PC-3 (cell line): ENCODE results near the gene PRICKLE1.

Experiments used
- EZH2 ChIP-seq: fragments of 300-600 bp; sonication (generic); IDR thresholded peaks from one replicate; pipeline ENCODE4 v1.6.1; 2017; ENCODE audit warnings: antibody characterized with exemption, mild to moderate bottlenecking, low read length; ENCODE audit not compliant: unreplicated experiment
- EZH2phosphoT487 ChIP-seq: fragments of 300-600 bp; sonication (generic); IDR thresholded peaks from 2 replicates; pipeline ENCODE4 v1.6.1; 2018; ENCODE audit warnings: mild to moderate bottlenecking, antibody characterized with exemption, low read length, borderline replicate concordance
- TF ChIP-seq, protein P1 (sequence below): fragments of 300-600 bp; sonication (generic); conservative IDR thresholded peaks from 2 replicates; pipeline ENCODE4 v1.5.1; 2017; ENCODE audit warnings: antibody characterized with exemption, low read depth, mild to moderate bottlenecking, low read length

DNA sequence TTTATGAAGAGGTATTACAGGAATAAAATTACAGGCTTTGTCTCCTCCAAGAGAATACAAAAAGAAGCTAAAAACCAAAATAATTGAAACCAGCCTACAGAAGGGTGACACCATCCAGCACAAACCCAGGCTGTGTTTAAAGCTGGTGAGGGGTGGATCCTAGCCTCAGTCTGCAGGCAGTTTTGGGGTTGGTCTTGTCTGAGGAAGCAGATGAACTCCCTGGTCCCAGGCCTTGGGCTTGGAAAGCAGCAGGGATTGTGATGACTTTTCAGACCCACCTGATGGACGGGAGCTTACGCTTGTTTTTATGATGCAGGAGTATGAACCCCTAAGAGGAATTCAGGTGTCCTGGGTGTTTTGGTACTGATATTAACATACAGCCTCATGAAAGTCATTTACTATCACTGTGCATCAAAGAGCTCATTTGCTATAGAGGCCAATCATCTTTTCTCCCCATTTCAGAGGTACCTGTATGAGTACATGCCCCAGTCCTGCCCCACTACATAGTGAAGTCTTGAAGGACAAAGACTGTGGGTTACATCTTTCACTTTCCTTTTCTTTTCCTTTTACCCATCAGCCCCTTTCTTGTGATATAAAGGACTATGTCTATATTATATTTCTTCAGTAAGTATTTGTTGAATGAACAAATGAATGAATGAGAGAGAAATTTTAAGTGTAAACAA lies 18.1 kb downstream of the PRICKLE1 start:
- TF ChIP-seq, protein P1, sequence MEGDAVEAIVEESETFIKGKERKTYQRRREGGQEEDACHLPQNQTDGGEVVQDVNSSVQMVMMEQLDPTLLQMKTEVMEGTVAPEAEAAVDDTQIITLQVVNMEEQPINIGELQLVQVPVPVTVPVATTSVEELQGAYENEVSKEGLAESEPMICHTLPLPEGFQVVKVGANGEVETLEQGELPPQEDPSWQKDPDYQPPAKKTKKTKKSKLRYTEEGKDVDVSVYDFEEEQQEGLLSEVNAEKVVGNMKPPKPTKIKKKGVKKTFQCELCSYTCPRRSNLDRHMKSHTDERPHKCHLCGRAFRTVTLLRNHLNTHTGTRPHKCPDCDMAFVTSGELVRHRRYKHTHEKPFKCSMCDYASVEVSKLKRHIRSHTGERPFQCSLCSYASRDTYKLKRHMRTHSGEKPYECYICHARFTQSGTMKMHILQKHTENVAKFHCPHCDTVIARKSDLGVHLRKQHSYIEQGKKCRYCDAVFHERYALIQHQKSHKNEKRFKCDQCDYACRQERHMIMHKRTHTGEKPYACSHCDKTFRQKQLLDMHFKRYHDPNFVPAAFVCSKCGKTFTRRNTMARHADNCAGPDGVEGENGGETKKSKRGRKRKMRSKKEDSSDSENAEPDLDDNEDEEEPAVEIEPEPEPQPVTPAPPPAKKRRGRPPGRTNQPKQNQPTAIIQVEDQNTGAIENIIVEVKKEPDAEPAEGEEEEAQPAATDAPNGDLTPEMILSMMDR, result no peak
- TF ChIP-seq EZH2 (no peak), EZH2phosphoT487 (no peak)
